SK-N-SH (cell line): ENCODE data around the gene NKAIN1.

Experiments used
- EP300 ChIP-seq, 2 experiments: IDR thresholded peaks; 2 replicates each; pipeline versions ENCODE4 v1.4.0 to v1.6.1; 2012; ENCODE audit warnings: borderline replicate concordance in 1 of 2, low read depth in 1 of 2, low read length in 1 of 2
- MAX ChIP-seq: IDR thresholded peaks from 2 replicates; pipeline ENCODE4 v1.4.0; 2012; ENCODE audit warnings: low read depth
- MEF2A ChIP-seq: IDR thresholded peaks from 2 replicates; pipeline ENCODE4 v1.4.0; 2012; ENCODE audit warnings: low read depth, borderline replicate concordance
- NFIC ChIP-seq: IDR thresholded peaks from 2 replicates; pipeline ENCODE4 v1.4.0; 2012; ENCODE audit warnings: borderline replicate concordance
- PBX3 ChIP-seq: IDR thresholded peaks from 2 replicates; pipeline ENCODE4; 2012
- POLR2AphosphoS5 ChIP-seq: IDR thresholded peaks from 2 replicates; pipeline ENCODE4 v1.6.1; 2012; ENCODE audit warnings: low read depth, low read length
- RAD21 ChIP-seq: IDR thresholded peaks from 2 replicates; pipeline ENCODE4 v1.6.1; 2012; ENCODE audit warnings: mild to moderate bottlenecking, low read length
- REST ChIP-seq: IDR thresholded peaks from 2 replicates; pipeline ENCODE4 v1.6.1; 2012; ENCODE audit warnings: mild to moderate bottlenecking, low read depth, low read length, moderate library complexity
- RFX5 ChIP-seq: IDR thresholded peaks from 2 replicates; pipeline ENCODE4 v1.6.1; 2012; ENCODE audit warnings: mild to moderate bottlenecking, improper control_type of control experiment, low read length
- SMC3 ChIP-seq: IDR thresholded peaks from 2 replicates; pipeline ENCODE4 v1.6.1; 2012; ENCODE audit warnings: low read depth, low read length, improper control_type of control experiment
- TCF12 ChIP-seq: IDR thresholded peaks from 2 replicates; pipeline ENCODE4 v1.4.0; 2012
- TEAD4 ChIP-seq: IDR thresholded peaks from 2 replicates; pipeline ENCODE4 v1.4.0; 2012; ENCODE audit warnings: mild to moderate bottlenecking, borderline replicate concordance; ENCODE audit not compliant: insufficient read depth
- TF ChIP-seq, protein P1 (sequence below): fragments of 200-600 bp; sonication (generic); IDR thresholded peaks from 2 replicates; pipeline ENCODE4 v1.6.1; 2017; ENCODE audit warnings: antibody characterized with exemption, mild to moderate bottlenecking, moderate library complexity
- TF ChIP-seq, protein P2 (sequence below): fragments of 150-350 bp; IDR thresholded peaks from 2 replicates; pipeline ENCODE4 v1.6.1; 2016; ENCODE audit warnings: mild to moderate bottlenecking, low read depth, low read length

DNA sequence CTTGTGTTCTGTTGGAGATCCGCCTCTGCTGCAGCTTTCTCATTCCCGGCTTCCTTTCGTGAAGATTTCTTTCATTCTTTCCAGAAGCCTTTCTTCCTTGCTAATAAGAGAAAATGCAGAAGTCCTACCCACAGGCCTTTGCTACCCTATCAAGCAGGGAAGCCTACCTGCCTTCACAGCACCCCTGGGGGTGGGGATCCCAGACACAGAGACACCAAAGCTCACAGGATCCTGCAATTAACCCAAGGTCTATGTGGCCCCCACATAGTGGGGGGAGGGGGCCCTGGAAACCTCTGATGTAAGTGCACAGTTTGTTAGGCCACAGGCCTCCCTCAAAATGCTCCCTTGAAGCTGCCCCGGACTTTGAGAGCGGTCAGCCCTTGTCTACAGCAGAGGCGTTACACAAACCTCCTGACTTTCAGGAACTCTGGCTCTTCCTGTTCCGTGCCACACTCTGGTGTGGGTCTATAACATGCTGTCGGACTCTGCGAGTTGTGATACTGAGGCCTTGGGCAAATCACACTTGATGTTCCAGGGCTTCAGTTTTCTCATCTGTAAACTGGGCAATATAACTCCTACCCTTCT, 31.2 kb downstream of the NKAIN1 start:
- TF ChIP-seq EP300 (IDR thresholded peaks at IDR 0.05; ENCODE audit: borderline replicate concordance in 1 of 2, low read depth in 1 of 2, low read length in 1 of 2) (no peak), MEF2A (no peak), MAX (no peak), NFIC (no peak), REST (no peak), TCF12 (no peak), SMC3 (no peak), POLR2AphosphoS5 (no peak), PBX3 (no peak), TEAD4 (no peak), RAD21 (no peak), RFX5 (no peak)
- TF ChIP-seq, protein P1, sequence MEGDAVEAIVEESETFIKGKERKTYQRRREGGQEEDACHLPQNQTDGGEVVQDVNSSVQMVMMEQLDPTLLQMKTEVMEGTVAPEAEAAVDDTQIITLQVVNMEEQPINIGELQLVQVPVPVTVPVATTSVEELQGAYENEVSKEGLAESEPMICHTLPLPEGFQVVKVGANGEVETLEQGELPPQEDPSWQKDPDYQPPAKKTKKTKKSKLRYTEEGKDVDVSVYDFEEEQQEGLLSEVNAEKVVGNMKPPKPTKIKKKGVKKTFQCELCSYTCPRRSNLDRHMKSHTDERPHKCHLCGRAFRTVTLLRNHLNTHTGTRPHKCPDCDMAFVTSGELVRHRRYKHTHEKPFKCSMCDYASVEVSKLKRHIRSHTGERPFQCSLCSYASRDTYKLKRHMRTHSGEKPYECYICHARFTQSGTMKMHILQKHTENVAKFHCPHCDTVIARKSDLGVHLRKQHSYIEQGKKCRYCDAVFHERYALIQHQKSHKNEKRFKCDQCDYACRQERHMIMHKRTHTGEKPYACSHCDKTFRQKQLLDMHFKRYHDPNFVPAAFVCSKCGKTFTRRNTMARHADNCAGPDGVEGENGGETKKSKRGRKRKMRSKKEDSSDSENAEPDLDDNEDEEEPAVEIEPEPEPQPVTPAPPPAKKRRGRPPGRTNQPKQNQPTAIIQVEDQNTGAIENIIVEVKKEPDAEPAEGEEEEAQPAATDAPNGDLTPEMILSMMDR = no peak
- TF ChIP-seq, protein P2, sequence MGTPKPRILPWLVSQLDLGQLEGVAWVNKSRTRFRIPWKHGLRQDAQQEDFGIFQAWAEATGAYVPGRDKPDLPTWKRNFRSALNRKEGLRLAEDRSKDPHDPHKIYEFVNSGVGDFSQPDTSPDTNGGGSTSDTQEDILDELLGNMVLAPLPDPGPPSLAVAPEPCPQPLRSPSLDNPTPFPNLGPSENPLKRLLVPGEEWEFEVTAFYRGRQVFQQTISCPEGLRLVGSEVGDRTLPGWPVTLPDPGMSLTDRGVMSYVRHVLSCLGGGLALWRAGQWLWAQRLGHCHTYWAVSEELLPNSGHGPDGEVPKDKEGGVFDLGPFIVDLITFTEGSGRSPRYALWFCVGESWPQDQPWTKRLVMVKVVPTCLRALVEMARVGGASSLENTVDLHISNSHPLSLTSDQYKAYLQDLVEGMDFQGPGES = no peak
